HG03064 (cell line): ENCODE measurements around the gene TNNI3.
"Not testable (repeated sequence)": the region's sequence is repeated elsewhere in the genome, so short reads cannot be mapped to it uniquely, and the experiment has no call there.

Experiments used
- ATAC-seq: cut with Tn5 transposase; IDR thresholded peaks from one replicate; pipeline ENCODE4 v1.9.1; 2021; ENCODE audit warnings: low read depth; ENCODE audit not compliant: unreplicated experiment

The TNNI3 gene

GRCh38 chr19:55173714-55174409 is 16.3 kb upstream of the TNNI3 start:
- no peak for ATAC-seq

DNA sequence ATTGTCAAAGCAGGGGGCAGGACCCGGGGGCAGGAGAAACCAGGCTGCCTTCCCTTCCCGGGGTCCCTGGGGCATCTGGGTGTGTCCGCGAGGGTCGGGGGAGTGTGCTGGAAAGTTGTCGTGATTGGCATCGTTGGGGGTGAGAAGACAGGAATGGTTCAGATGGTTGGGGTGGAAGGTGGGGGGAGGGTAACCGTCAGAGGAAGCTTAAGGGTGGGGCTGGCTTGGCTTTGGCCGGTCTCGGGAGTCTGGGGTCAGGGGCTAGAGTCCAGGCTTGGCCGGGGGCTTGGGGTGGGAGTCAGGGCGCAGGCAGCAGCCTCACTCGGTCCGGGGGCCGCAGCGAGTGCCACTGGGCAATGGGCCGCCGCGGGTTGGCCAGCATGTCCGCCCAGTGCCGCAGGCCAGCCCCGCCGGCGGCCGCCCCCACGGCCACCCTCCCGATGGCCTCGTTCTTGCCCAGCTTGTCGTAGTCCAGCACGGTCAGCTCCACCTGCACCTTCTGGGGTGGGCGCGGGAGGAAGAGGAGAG is 15.7 kb upstream of the TNNI3 start:
- no peak for ATAC-seq

DNA sequence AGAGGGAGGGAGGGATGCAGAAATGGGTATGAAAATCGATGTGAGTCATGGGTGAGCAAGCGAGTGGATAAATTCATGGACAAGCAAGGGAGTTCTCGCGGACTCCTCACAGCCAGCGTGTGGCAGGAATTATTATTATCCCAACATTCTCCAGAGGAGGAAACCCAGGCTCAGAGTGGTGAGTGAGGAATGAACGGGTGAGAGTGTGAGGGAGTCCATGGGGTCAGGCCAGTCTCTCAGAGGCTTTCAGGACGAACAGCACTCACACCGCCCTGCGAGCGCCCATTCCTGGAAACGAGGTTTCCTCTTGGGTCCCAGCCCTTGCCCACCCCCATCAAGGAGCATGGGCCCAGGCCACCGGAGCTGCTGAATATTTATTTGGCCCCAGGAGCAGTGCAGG is 15.2 kb upstream of the TNNI3 start:
- ATAC-seq = no peak

- not testable (repeated sequence) for ATAC-seq
These were observed 14.8 kb upstream of the TNNI3 start for GRCh38 chr19:55172318-55172717.

DNA sequence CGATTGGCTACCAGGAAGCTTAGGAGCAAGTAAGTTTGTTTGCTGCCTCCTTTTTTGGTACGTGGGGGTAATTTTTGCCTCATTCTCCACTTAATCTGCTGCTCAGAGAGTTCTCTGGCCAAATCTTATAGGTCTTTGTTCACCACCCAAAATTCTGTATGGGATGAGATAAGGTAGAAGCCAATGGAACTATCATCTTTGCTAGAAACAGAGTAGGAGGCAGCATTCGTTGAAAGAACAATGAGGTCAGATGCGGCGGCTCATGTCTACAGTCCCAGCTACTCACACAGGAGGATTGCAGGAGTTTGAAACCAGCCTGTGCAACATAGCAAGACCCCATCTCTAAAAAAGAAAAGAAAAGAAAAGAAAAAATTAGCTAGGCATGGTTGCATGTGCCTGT is 13.9 kb upstream of the TNNI3 start:
- no peak for ATAC-seq

GRCh38 chr19:55169136-55169535 is 11.6 kb upstream of the TNNI3 start:
- no peak for ATAC-seq

- ATAC-seq = peak; percentile 61
These were observed 9.2 kb upstream of the TNNI3 start, which contains the start of gene DNAAF3 for GRCh38 chr19:55166530-55167268. Gene DNAAF3, minus strand, starts transcription at chr19:55166613. Its CDS starts 200 bp downstream, at chr19:55166413.

- no peak for ATAC-seq
These were observed 8.5 kb upstream of the TNNI3 start for GRCh38 chr19:55165952-55166529.

- no peak for ATAC-seq
These were observed 4.2 kb upstream of the TNNI3 start for GRCh38 chr19:55161571-55162322.

DNA sequence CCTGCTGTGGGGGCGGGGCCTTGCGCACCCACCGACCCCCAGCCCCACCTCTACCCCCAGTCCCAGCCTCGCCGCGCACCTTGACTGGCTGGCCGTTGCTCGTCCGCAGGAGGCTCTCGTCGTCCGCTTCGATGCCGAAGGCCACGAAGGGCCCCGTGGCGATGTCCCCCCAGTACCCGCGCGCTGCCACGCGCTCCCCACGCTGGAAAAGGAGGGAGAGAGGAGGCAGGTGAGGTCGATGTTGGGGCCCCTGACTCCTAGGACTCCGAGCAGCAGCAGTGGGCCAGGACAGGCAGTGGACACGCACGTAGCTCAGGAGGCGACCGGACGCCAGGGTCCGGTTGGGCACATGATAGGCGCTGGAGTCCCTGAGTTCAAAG is 3.4 kb upstream of the TNNI3 start:
- ATAC-seq = no peak

DNA sequence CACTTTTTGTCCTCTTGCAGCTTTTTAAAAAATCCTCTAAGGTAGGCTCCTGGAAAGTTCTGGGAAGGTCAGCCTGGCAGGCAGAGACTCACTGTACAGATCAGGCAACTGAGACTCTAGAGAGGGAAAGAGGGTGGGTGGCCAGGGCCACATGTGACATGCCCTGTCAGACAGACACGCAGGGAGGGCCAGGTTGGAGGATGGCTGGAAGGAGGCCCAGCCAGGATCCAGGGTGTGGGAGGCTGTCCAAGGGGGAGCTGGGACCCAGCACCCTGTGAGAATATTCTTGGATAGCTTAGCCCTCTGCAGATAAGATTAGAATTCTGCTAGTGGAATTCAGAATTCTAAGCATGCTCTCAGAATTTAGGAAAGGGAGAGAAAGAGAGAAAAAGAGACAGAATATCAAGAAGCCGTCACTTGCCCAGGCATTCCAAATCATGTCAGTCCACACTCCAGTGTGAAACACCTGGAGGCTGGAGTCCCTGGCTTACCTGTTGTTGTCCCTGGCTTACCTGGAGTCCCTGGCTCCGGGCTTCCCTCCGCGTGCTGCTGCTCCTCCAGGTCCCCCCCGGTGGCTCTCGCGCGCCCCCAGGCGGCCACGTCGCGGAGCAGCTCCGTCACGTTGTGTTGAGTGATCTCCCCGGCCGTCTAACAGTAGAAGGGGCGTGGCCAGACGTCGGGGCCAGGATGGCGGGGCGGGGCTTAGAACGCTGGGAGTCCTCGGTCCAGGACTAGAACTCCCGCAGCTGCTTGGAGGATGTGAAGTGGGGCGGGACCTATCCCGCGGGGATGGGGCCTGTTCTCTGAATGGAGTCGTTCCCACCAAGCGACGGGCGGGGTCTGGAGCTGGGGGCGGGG is 2.8 kb upstream of the TNNI3 start:
- no peak for ATAC-seq

GRCh38 chr19:55158848-55159749 is 1.6 kb upstream of the TNNI3 start:
- no peak for ATAC-seq

DNA sequence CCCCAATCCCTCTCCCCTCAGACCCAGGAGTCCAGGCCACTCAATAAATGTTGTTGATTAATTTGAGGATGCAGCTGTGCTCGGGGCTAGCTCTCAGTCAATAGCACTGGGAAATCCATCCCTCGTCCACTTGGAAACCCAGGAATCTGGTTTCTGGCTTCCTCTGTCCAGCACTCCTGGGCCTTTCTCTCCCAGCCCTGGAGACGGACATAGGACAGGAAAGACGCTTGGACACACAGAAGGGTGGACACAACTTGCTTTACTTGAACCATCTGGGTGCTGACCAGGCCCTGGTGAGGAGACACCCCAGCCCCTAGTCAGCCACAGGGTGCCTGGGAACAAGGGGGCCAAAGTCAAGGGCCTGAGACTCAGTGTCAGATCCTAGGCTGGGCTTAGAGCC is 891 bp upstream of the TNNI3 start:
- no peak for ATAC-seq

DNA sequence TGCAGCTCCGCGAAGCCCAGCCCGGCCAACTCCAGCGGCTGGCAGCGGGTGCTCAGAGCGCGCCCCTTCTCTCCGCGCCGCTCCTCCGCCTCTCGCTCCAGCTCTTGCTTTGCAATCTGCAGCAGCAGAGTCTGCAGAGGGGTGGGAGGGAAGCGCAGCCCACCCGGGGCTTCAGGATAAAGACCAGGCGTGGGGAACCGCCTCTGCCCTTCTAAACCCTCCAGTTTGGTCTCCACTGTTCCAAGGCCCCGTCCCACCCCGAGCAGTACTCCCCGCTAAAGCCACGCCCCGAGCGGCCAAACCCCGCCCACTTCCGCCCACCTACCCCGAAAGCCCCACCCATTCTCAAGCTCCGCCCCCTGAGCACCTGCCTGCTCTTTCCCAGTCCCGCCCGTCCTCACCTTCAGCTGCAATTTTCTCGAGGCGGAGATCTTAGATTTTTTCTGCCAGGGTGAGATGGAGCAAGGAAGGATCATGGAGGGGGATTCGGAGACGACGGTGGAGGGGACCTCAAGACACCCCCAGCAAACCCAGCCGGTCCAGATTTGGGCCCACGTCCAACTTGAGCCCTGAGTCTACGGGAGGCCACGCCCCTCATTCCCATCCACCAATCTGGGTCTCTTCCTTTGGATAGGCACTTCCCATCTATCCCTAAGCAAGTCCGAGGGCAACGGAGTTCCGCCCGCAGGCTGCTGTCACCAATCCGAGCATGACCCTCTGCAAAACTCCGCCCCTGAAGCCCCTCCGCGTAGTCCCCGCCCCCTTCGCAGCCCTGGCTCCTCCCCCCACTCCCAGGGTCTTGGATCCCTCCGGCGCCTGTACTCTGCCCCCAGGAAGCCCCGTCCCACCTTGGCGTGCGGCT is 1.1 kb downstream of the TNNI3 start:
- no peak for ATAC-seq

- ATAC-seq = not testable (repeated sequence)
These were observed 1.7 kb downstream of the TNNI3 start for GRCh38 chr19:55155784-55156183.

DNA sequence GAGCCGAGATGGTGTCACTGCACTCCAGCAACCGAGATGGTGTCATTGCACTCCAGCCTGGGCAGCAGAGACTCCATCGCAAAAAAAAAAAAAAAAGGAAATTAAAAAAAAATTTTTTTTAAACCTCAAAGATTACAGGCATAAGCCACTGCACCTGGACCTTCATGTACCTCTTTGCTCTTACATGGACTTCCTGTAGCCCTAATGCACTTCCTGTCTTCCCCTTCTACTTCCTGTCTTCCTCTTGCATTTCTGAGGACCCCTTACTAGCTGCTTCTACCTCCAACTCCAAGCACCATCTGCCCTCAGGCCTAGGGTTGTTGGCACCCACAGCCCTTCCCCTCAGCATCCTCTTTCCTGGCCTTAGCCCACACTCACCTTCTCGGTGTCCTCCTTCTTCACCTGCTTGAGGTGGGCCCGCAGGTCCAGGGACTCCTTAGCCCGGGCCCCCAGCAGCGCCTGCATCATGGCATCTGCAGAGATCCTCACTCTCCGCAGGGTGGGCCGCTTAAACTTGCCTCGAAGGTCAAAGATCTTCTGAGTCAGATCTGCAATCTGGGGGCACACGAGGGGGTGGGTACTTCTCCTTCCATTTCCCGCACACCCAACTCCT is 3.8 kb downstream of the TNNI3 start:
- no peak for ATAC-seq

DNA sequence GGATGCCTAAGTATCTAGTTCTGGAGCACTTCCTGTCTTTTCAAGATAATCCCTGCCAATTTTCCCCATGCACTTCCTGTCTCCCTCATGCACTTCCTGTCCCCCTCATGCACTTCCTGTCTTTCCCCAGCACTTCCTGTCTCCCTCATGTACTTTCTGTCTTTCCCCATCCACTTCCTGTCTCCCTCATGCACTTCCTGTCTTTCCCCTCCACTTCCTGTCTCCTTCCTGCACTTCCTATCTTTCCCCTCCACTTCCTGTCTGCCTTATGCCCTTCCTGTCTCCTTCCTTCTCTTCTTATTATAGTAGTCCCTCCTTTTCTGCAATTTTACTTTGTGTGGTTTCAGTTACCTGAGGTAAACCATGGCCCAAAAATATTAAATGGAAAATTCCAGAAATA is 5.5 kb downstream of the TNNI3 start:
- ATAC-seq = no peak
